Stomach (tissue), 9 donors: Measurements from ENCODE around the gene COG4. TPM values are rescaled to one million over a fixed set of nuclear protein-coding genes. Genes with fewer than 3 reads are reported as not detected.

Experiments used
- DNase-seq, 2 donors: peaks; one replicate each; pipeline versions ENCODE4 v3.0.0 to v3.0.0-alpha.2; 2013 to 2019
- H3K27ac ChIP-seq, 5 donors: fragments of 200-600 bp in 4 of 5; sonication (generic) in 4 of 5; one replicate each; pipeline ENCODE4 v1.5.1; 2013 to 2019; ENCODE audit warnings: mild to moderate bottlenecking in 1 of 5, moderate library complexity in 1 of 5
- H3K27me3 ChIP-seq, 3 donors: fragments of 200-600 bp; sonication (generic); one replicate each; pipeline ENCODE4 v1.5.1; 2017 to 2019; ENCODE audit warnings: mixed run types in 1 of 3
- H3K36me3 ChIP-seq, 4 donors: fragments of 200-600 bp; sonication (generic); 1 replicate in 3 of 4; 2 replicates in 1 of 4; pipeline ENCODE4 v1.5.1; 2016 to 2019
- H3K4me1 ChIP-seq, 4 donors: fragments of 200-600 bp; sonication (generic); one replicate each; pipeline ENCODE4 v1.5.1; 2016 to 2019
- H3K4me3 ChIP-seq, 4 donors: fragments of 200-600 bp; sonication (generic) in 3 of 4; one replicate each; pipeline ENCODE4 v1.5.1; 2016 to 2019; ENCODE audit warnings: mild to moderate bottlenecking in 1 of 4
- H3K9me3 ChIP-seq, 4 donors: fragments of 200-600 bp; sonication (generic); one replicate each; pipeline ENCODE4 v1.5.1; 2016 to 2019
- CTCF ChIP-seq, 7 experiments: fragments of 450-650 bp in 4 of 7; fragments of 200-600 bp in 3 of 7; sonication (generic) in 3 of 7; IDR thresholded peaks; one replicate each; pipeline ENCODE4 v1.5.1; 2016 to 2019; ENCODE audit warnings: antibody characterized with exemption in 7 of 7, control low read depth in 2 of 7, mild to moderate bottlenecking in 1 of 7
- EP300 ChIP-seq: sonication (generic); formaldehyde crosslinking; IDR thresholded peaks from one replicate; pipeline ENCODE4 v1.6.1; 2017; ENCODE audit warnings: antibody characterized with exemption
- POLR2A ChIP-seq, 4 donors: fragments of 450-650 bp; IDR thresholded peaks; one replicate each; pipeline ENCODE4 v1.6.1; 2016; ENCODE audit warnings: antibody characterized with exemption in 4 of 4, control low read depth in 2 of 4, mild to moderate bottlenecking in 1 of 4, moderate library complexity in 1 of 4
- POLR2AphosphoS5 ChIP-seq, 3 donors: sonication (generic); formaldehyde crosslinking; IDR thresholded peaks; one replicate each; pipeline ENCODE4 v1.6.1; 2016; ENCODE audit warnings: antibody characterized with exemption in 3 of 3
- WGBS, 5 donors: extraction: QIAGEN DNeasy Blood & Tissue Kit in 3 of 5; methylation state at CpG; one replicate each; pipeline versions ENCODE4 v1.1.5 to v1.1.7; 2013 to 2018; 5-methylcytosine and 5-hydroxymethylcytosine counted together
- intact Hi-C: fragments of 100-400 bp; cut with DNase I; formaldehyde crosslinking; loops from one replicate; pipeline ENCODE4 v1.15.1; 2023; ENCODE audit warnings: low total_unique reads
- polyA plus RNA-seq, 3 donors: library from polyadenylated mRNA; stranded (reverse); fragments of 200-250 nt; gene quantifications; one replicate each; pipeline ENCODE4 v1.2.3, GENCODE V29; 2013
- total RNA-seq, 5 donors: library from RNA; depleted of rRNA; stranded (reverse); fragments of >200 nt; gene quantifications; one replicate each; pipeline versions ENCODE4 v1.1.0 to v1.2.3, GENCODE V29; 2014 to 2016
- donor health status: healthy with polysubstance abuse.
- donor health status: Bipolar disorder and iron deficiency.
- donor health status: healthy.

The COG4 gene
- total and polyA plus RNA-seq, 8 donors: 10.7 to 127 (median 37.4) TPM

- Histone ChIP-seq H3K9me3 (no peaks in the 10 kb centered on the region), H3K4me1 (peaks cover 18 to 54% (median 37%) of the 10 kb centered on the region in 4 donors), H3K4me3 (peak within 1 kb of the TSS; percentile 77 to 88 (median 80)), H3K36me3 (no peaks in the 10 kb centered on the region), H3K27ac (peak within 1 kb of the TSS; percentile 66 to 84 (median 75)), H3K27me3 (no peaks in the 10 kb centered on the region)
- DNase-seq: peak; percentile 89 to 98
- 1 to 2% (median 2%) methylated on average over 24 to 84 of the region's 86 CpGs for whole genome bisulfite sequencing, 5 donors
- intact Hi-C loops: no loop called here
- peak in 4 of 7 experiments; percentile 11 to 47 (median 24) for TF ChIP-seq CTCF (IDR thresholded peaks at IDR 0.05)
- TF ChIP-seq POLR2A (IDR thresholded peaks at IDR 0.05): no peak
- no peak for TF ChIP-seq EP300
- TF ChIP-seq POLR2AphosphoS5 (IDR thresholded peaks at IDR 0.05): peak in 2 of 3 donors; percentile 29 to 63
Observed at GRCh38 chr16:70438969-70439862, 84.1 kb downstream of the COG4 start, which contains the start of gene ST3GAL2. ST3GAL2 (minus strand) TSS chr16:70439100; CDS start chr16:70398530, 40,570 bp downstream.

DNA sequence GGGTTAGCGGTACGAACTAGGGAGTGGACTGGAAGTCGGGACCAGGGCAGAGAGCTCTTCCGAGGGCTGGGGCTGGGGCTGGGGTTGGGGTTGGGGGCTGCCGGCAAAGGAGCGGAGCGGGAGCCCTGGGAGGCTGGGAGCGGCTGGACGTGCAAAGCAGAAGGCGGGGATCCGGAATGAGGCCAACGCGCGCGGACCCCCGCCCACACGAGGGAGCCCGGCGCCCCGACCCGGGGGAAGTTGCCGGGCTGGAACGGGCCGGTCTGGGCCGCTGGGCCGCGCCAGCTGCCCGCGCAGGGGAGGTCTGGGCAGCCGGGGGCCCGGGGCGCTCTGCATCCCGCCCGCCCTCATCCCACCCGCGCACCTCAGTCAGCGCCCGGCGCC, 84.8 kb downstream of the COG4 start:
- WGBS, 5 donors: 0 to 3% (median 1%) methylated on average over 2 to 33 of the region's 39 CpGs
- intact Hi-C loops: no loop called here
- peak in 1 of 2 donors; percentile 79 for DNase-seq

DNA sequence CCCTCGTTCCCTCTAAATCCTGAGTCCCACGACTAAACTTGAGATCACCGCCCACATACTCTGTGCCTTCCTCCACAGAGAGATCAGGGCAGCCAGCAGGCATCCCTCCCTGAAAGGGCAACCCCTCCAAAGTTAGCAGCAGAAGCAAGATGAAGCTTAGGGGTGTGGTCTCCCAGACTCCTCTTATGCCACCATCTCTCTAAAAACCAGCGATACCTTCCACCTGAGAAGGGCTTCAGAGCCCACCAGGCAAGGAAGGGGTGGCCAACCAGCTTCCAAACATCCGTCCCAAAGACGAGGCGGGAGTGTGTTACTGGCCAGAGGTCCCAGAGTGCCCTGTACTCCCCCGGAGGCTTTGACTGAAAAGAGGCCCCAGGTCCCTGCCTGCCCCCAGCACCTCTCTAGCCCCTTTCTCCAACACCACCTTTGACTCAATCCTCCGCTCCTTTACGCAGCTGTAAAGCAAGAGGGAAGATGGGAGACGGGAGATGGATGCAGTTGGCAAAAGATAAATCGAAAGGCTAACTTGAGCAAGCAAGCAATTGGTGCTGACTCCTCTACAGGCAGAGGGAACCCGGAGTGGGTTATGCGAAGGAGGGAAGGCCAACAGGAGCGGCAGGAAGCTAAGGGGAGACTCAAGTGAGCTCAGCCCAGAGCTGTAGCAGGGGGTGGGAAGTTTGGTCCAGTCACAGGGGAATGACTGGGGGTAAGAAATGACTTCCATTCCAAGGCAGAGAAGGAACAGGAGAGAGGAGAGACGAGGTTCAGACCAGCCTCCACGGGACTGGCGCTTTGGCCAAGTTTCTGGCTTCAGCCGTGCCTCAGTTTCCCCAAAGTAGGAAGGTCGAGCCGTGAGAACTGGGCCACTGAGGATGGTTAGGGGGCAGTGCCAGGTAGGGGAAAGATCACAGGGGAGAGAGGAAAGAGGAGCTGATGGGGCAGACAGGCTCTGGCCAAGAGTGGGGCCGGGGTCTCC, 85.5 kb downstream of the COG4 start:
- 25 to 40% (median 38%) methylated on average over 22 of the region's 22 CpGs for WGBS, 5 donors
- peaks cover 30 to 66% (median 50%) of the 10 kb centered on the region in 4 donors for H3K4me1 ChIP-seq
- no peaks in the 10 kb centered on the region for H3K36me3 ChIP-seq
- peak in 1 of 2 donors; percentile 63 for DNase-seq
- intact Hi-C loops: no loop called here
- TF ChIP-seq EP300 (no peak), POLR2A (IDR thresholded peaks at IDR 0.05) (no peak), POLR2AphosphoS5 (IDR thresholded peaks at IDR 0.05) (no peak), CTCF (IDR thresholded peaks at IDR 0.05) (no peak)
- no peaks in the 10 kb centered on the region for H3K27me3 ChIP-seq
- H3K9me3 ChIP-seq: no peaks in the 10 kb centered on the region
- peak overlapping the region; percentile 77 to 88 (median 80) for H3K4me3 ChIP-seq
- H3K27ac ChIP-seq: peak overlapping the region; percentile 1 to 83 (median 67)

More for the DNA sequence above, 84.8 kb downstream of the COG4 start:
- H3K4me1 ChIP-seq: peaks cover 24 to 59% (median 43%) of the 10 kb centered on the region in 4 donors
- no peaks in the 10 kb centered on the region for H3K9me3 ChIP-seq
- peak overlapping the region; percentile 60 to 83 (median 67) for H3K27ac ChIP-seq
- no peaks in the 10 kb centered on the region for H3K27me3 ChIP-seq
- H3K36me3 ChIP-seq: no peaks in the 10 kb centered on the region
- peak overlapping the region; percentile 77 to 88 (median 80) for H3K4me3 ChIP-seq
- TF ChIP-seq POLR2AphosphoS5 (IDR thresholded peaks at IDR 0.05) (no peak), CTCF (IDR thresholded peaks at IDR 0.05) (no peak), POLR2A (IDR thresholded peaks at IDR 0.05) (no peak), EP300 (no peak)
